IMR-90 (cell line): ENCODE measurements around the gene RB1. TPM values are rescaled to one million over a fixed set of nuclear protein-coding genes. Genes with fewer than 3 reads are reported as not detected.

Experiments used
- ATAC-seq: fragments of 200-7000 bp; cut with Tn5 transposase; 2 replicates; pipeline ENCODE4 v1.9.1; 2020; ENCODE audit warnings: low read depth, mild to moderate bottlenecking, moderate library complexity
- BruUV-seq: library from RNA; stranded (reverse); fragments of 400-500 nt; replicated peaks from 2 replicates; lab custom pipeline; 2021; lab: Mats Ljungman, UMichigan
- CTCF ChIA-PET: fragments of 300-600 bp; formaldehyde crosslinking; extraction: SDS; loops from one replicate; lab custom pipeline; 2021; ENCODE audit warnings: antibody characterized with exemption; lab: Yijun Ruan, JAX
- POLR2A ChIA-PET: fragments of 300-600 bp; sonication (Branson Sonifier 250); formaldehyde crosslinking; loops from one replicate; lab custom pipeline; 2022; ENCODE audit warnings: antibody characterized with exemption; ENCODE audit not compliant: unreplicated experiment; lab: Charles Lee
- DNase-seq: peaks from one replicate; pipeline ENCODE4 v3.0.0; 2013
- H2AFZ ChIP-seq: replicated peaks from 2 replicates; pipeline ENCODE3; 2013; ENCODE audit warnings: low read length, mild to moderate bottlenecking; ENCODE audit not compliant: poor library complexity
- H2AK5ac ChIP-seq: 2 replicates; pipeline ENCODE4 v1.6.1; 2013; ENCODE audit warnings: low read depth, low read length, inconsistent platforms
- H2AK9ac ChIP-seq: replicated peaks from 2 replicates; pipeline ENCODE3; 2013; ENCODE audit warnings: mild to moderate bottlenecking, low read depth, low read length, moderate library complexity; ENCODE audit not compliant: poor library complexity
- H2BK120ac ChIP-seq: 2 replicates; pipeline ENCODE4 v1.6.1; 2013; ENCODE audit warnings: low read depth, low read length, inconsistent platforms
- H2BK15ac ChIP-seq: 3 replicates; pipeline ENCODE4 v1.6.1; 2013; ENCODE audit warnings: low read depth, low read length, inconsistent platforms
- H2BK20ac ChIP-seq: 2 replicates; pipeline ENCODE4 v1.6.1; 2013; ENCODE audit warnings: low read depth, mild to moderate bottlenecking, inconsistent platforms, low read length, moderate library complexity
- H2BK5ac ChIP-seq: 2 replicates; pipeline ENCODE4 v1.6.1; 2013; ENCODE audit warnings: mild to moderate bottlenecking, low read depth, low read length, inconsistent platforms; ENCODE audit not compliant: poor library complexity, severe bottlenecking
- H3K14ac ChIP-seq: replicated peaks from 2 replicates; pipeline ENCODE4 v1.6.1; 2013; ENCODE audit warnings: low read depth, low read length, inconsistent platforms
- H3K18ac ChIP-seq: 2 replicates; pipeline ENCODE4 v1.6.1; 2013; ENCODE audit warnings: low read depth, low read length, control low read depth
- H3K23ac ChIP-seq: 2 replicates; pipeline ENCODE4 v1.6.1; 2013; ENCODE audit warnings: low read depth, low read length, inconsistent platforms
- H3K27ac ChIP-seq: 2 replicates; pipeline ENCODE4 v1.5.1; 2013; ENCODE audit warnings: mild to moderate bottlenecking, control low read depth, low read length; ENCODE audit not compliant: insufficient read depth
- H3K27me3 ChIP-seq: 2 replicates; pipeline ENCODE4 v1.6.1; 2013; ENCODE audit warnings: low read length; ENCODE audit not compliant: control insufficient read depth, insufficient read depth
- H3K36me3 ChIP-seq: 2 replicates; pipeline ENCODE4 v1.6.1; 2013; ENCODE audit warnings: low read length, mixed read lengths; ENCODE audit not compliant: control insufficient read depth, insufficient read depth
- H3K4ac ChIP-seq: 2 replicates; pipeline ENCODE4 v1.6.1; 2013; ENCODE audit warnings: low read depth, low read length, inconsistent platforms
- H3K4me1 ChIP-seq: 2 replicates; pipeline ENCODE4 v1.6.1; 2013; ENCODE audit warnings: low read length, mixed read lengths; ENCODE audit not compliant: control insufficient read depth, insufficient read depth
- H3K4me2 ChIP-seq: 2 replicates; pipeline ENCODE4 v1.6.1; 2013; ENCODE audit warnings: low read depth, mild to moderate bottlenecking, control low read depth, low read length, moderate library complexity
- H3K4me3 ChIP-seq: 2 replicates; pipeline ENCODE4 v1.5.1; 2013; ENCODE audit warnings: low read depth, mild to moderate bottlenecking, control low read depth, low read length, moderate library complexity; ENCODE audit not compliant: insufficient read depth
- H3K56ac ChIP-seq: 2 replicates; pipeline ENCODE4 v1.6.1; 2013; ENCODE audit warnings: low read length, inconsistent platforms; ENCODE audit not compliant: insufficient read depth; ENCODE audit errors: extremely low read depth
- H3K79me1 ChIP-seq, 2 experiments: 2 replicates each; pipeline ENCODE4 v1.6.1; 2013; ENCODE audit warnings: low read length in 2 of 2, inconsistent platforms in 1 of 2, low read depth in 1 of 2
- H3K9ac ChIP-seq: 2 replicates; pipeline ENCODE4 v1.6.1; 2013; ENCODE audit warnings: low read depth, low read length, control low read depth
- H3K9me1 ChIP-seq: 2 replicates; pipeline ENCODE4 v1.6.1; 2013; ENCODE audit warnings: low read length, inconsistent platforms; ENCODE audit not compliant: insufficient read depth
- H3K9me3 ChIP-seq: 2 replicates; pipeline ENCODE4 v1.6.1; 2013; ENCODE audit warnings: low read length; ENCODE audit not compliant: control insufficient read depth, insufficient read depth
- H4K20me1 ChIP-seq: 2 replicates; pipeline ENCODE4 v1.6.1; 2013; ENCODE audit warnings: low read length, inconsistent platforms; ENCODE audit not compliant: insufficient read depth
- H4K5ac ChIP-seq: 2 replicates; pipeline ENCODE4 v1.6.1; 2013; ENCODE audit warnings: mild to moderate bottlenecking, low read depth, low read length, control low read depth
- H4K8ac ChIP-seq, 2 experiments: 2 replicates each; pipeline ENCODE4 v1.6.1; 2013; ENCODE audit warnings: low read depth in 2 of 2, low read length in 2 of 2, control low read depth in 1 of 2, inconsistent platforms in 1 of 2
- H4K91ac ChIP-seq: 2 replicates; pipeline ENCODE4 v1.6.1; 2013; ENCODE audit warnings: low read depth, low read length, inconsistent platforms; ENCODE audit not compliant: insufficient read depth
- CTCF ChIP-seq: conservative IDR thresholded peaks from 2 replicates; pipeline ENCODE4 v1.5.1; 2012; ENCODE audit warnings: mild to moderate bottlenecking, low read depth, low read length, improper control_type of control experiment
- ELK1 ChIP-seq: fragments of 150-350 bp; IDR thresholded peaks from 2 replicates; pipeline ENCODE4 v1.6.1; 2016; ENCODE audit warnings: low read depth, mild to moderate bottlenecking, low read length, moderate library complexity, borderline replicate concordance
- MAFK ChIP-seq: IDR thresholded peaks from 2 replicates; pipeline ENCODE4 v1.6.1; 2012; ENCODE audit warnings: low read depth, low read length, improper control_type of control experiment
- NFE2L2 ChIP-seq: fragments of 150-350 bp; IDR thresholded peaks from 2 replicates; pipeline ENCODE4 v1.6.1; 2016; ENCODE audit warnings: low read depth, mild to moderate bottlenecking, low read length
- RAD21 ChIP-seq: IDR thresholded peaks from 2 replicates; pipeline ENCODE4 v1.6.1; 2012; ENCODE audit warnings: low read length, improper control_type of control experiment
- WGBS, 2 experiments: methylation state at CpG; one replicate each; pipeline versions ENCODE4 v1.1.5 to v1.1.7; 2013; ENCODE audit warnings: missing lambda C conversion rate in 2 of 2; ENCODE audit not compliant: insufficient read length in 1 of 2; ENCODE audit errors: extremely low coverage in 2 of 2; 5-methylcytosine and 5-hydroxymethylcytosine counted together
- dilution Hi-C: fragments of 300-500 bp; cut with HindIII; formaldehyde crosslinking; loops from one replicate; pipeline ENCODE4 v1.14.3; 2018; ENCODE audit warnings: low sequenced_read_pairs; ENCODE audit not compliant: unreplicated experiment
- in situ Hi-C: fragments of 300-500 bp; cut with MboI; formaldehyde crosslinking; loops from 3 replicates; pipeline ENCODE4 v1.14.3; 2019; ENCODE audit warnings: low sequenced_read_pairs, inconsistent platforms, mixed read lengths
- intact Hi-C: fragments of 100-400 bp; cut with micrococcal nuclease; formaldehyde crosslinking; loops from 2 replicates; pipeline ENCODE4 v1.10.0; 2022
- polyA plus RNA-seq, 3 experiments: library from polyadenylated mRNA; depleted of rRNA; stranded (reverse); fragments of >200 nt; gene quantifications; 2 replicates each; pipeline ENCODE4 v1.2.3, GENCODE V29; 2012; ENCODE audit warnings: low replicate concordance in 1 of 3
- total RNA-seq: library from RNA; depleted of rRNA; stranded (reverse); fragments of >200 nt; gene quantifications from 2 replicates; pipeline ENCODE4 v1.2.3, GENCODE V29; 2012

Gene RB1
- total and polyA plus RNA-seq, 2 of the 4 experiments (the other 2 are of a cell fraction), result 11.4 to 15.4 TPM

- no peaks in the 10 kb centered on the region for H3K27me3 ChIP-seq
- peak overlapping the region; percentile 43; the same call in 1 of the 2 replicates for H2AK5ac ChIP-seq
- H3K9me3 ChIP-seq, result no peaks in the 10 kb centered on the region
- H2BK15ac ChIP-seq, result no peak overlapping the region
- no peak overlapping the region for H4K5ac ChIP-seq
- H3K27ac ChIP-seq, result peak overlapping the region; percentile 32; the same call in 1 of the 2 replicates
- H4K91ac ChIP-seq, result no peak overlapping the region
- dilution Hi-C loops (no loop called here), intact Hi-C loops (no loop called here), in situ Hi-C loops (no loop called here)
- no peak for ATAC-seq
- peak overlapping the region; percentile 75; the same call in 1 of the 2 replicates for H3K14ac ChIP-seq
- no peak overlapping the region for H2AFZ ChIP-seq
- ChIA-PET CTCF (no interaction called here), POLR2A (no interaction called here)
- H3K23ac ChIP-seq, result no peak overlapping the region
- BruUV-seq, result no TSS peak
- H3K79me1 ChIP-seq, result no peaks in the 10 kb centered on the region
- no peak overlapping the region for H2BK5ac ChIP-seq
- H2BK120ac ChIP-seq, result no peak overlapping the region; the same call in 1 of the 2 replicates
- no peak overlapping the region for H3K18ac ChIP-seq
- peaks cover 2% of the 10 kb centered on the region for H3K9me1 ChIP-seq
- no peak overlapping the region for H2AK9ac ChIP-seq
- no peaks in the 10 kb centered on the region for H3K36me3 ChIP-seq
- peaks cover 5% of the 10 kb centered on the region for H3K4me1 ChIP-seq
- H3K4ac ChIP-seq, result no peak overlapping the region
- H2BK20ac ChIP-seq, result no peak overlapping the region
- WGBS, 2 experiments, result no CpG with 5 or more reads among the region's 11 CpGs
- no peaks in the 10 kb centered on the region; the same call in 1 of the 2 replicates for H4K20me1 ChIP-seq
- no peak overlapping the region for H3K4me3 ChIP-seq
- TF ChIP-seq CTCF (no peak), NFE2L2 (0 out of 2 replicates have a peak, but pooled peaks have one; percentile 19), RAD21 (no peak), MAFK (no peak), ELK1 (no peak)
- DNase-seq, result peak; percentile 71
- H3K9ac ChIP-seq, result no peak overlapping the region
- no peak overlapping the region for H3K56ac ChIP-seq
- no peak overlapping the region for H3K4me2 ChIP-seq
- H4K8ac ChIP-seq, result no peak overlapping the region
These were observed 202.1 kb downstream of the RB1 start for GRCh38 chr13:48505597-48506091.
